GM10248 (cell line): ENCODE measurements around the gene LIPG.

ENCODE experiments used
- CTCF ChIA-PET: fragments of 300-600 bp; sonication (Branson Sonifier 250); formaldehyde crosslinking; extraction: SDS; loops from one replicate; lab custom pipeline; 2021; ENCODE audit warnings: antibody characterized with exemption; lab: Yijun Ruan, JAX
- POLR2A ChIA-PET: fragments of 350-650 bp; sonication (Branson Sonifier 250); formaldehyde crosslinking; extraction: SDS; loops from one replicate; lab custom pipeline; 2020; ENCODE audit warnings: antibody characterized with exemption; lab: Yijun Ruan, JAX
- DNase-seq: peaks from one replicate; pipeline ENCODE4 v3.0.0; 2012; ENCODE audit errors: extremely low spot score
- CTCF ChIP-seq: IDR thresholded peaks from 2 replicates; pipeline ENCODE4 v1.5.1; 2012; ENCODE audit warnings: mild to moderate bottlenecking, low read depth; ENCODE audit errors: extremely low read depth, missing control alignments, control extremely low read depth

The LIPG gene

GRCh38 chr18:49601211-49601610 is 39.4 kb downstream of the LIPG start:
- ChIA-PET POLR2A (no interaction called here), CTCF (no interaction called here)
- no peak for DNase-seq
- no peak for TF ChIP-seq CTCF

- no peak for TF ChIP-seq CTCF
- ChIA-PET CTCF (interaction anchor here (1.3 to 1.6 kb wide), 2 partner anchors 19 to 120 kb away, joined by 3 to 5 read pairs; no protein-coding TSS in a partner anchor), POLR2A (no interaction called here)
- DNase-seq, result no peak
Observed at GRCh38 chr18:49608366-49609255, 46.8 kb downstream of the LIPG start.

- no peak for DNase-seq
- ChIA-PET POLR2A (no interaction called here), CTCF (interaction anchor here (1.3 to 1.6 kb wide), 2 partner anchors 20 to 119 kb away, joined by 3 to 5 read pairs; no protein-coding TSS in a partner anchor)
- TF ChIP-seq CTCF, result no peak
Observed at GRCh38 chr18:49609256-49610021, 47.6 kb downstream of the LIPG start.

GRCh38 chr18:49610022-49610445 is 48.2 kb downstream of the LIPG start:
- CTCF ChIA-PET, result interaction anchor here (1.3 to 1.6 kb wide), 2 partner anchors 20 to 119 kb away, joined by 3 to 5 read pairs; no protein-coding TSS in a partner anchor
- no peak for DNase-seq

GRCh38 chr18:49611316-49611715 is 49.5 kb downstream of the LIPG start:
- no peak for DNase-seq
- CTCF ChIA-PET, result no interaction called here
- POLR2A ChIA-PET, result no interaction called here
- no peak for TF ChIP-seq CTCF

More at GRCh38 chr18:49610022-49610445, 48.2 kb downstream of the LIPG start:
- POLR2A ChIA-PET, result no interaction called here
- TF ChIP-seq CTCF, result no peak

DNA sequence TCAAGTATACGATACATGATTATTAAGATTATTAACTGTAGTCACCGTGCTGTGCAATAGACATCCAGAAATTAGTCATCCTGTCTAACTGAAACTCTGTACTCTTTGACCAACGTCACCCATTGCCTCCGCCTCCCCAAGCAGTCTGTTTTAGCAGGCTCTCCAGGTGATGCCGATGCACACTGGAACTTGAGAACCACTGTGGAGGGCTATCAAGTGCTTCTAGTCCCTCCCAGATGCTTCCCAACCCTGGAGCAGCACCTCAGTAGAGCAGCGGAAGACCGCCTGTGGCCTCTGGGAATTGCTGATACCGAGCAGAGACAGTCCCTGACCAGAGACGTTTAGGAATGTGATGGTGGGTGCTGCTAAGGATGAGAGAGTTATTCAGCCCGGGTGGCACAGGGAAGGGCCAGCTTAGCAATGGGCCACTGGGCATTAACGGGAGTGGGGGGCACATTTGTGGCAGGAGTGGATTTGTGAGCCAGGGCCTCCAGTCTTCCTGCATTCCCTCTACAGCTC is 50.7 kb downstream of the LIPG start:
- ChIA-PET CTCF (no interaction called here), POLR2A (no interaction called here)
- DNase-seq, result peak; percentile 41
- TF ChIP-seq CTCF, result no peak
